Fibroblast of mammary gland (primary cell): ENCODE measurements around the gene MOB1B.
"Not testable (repeated sequence)": the region's sequence is repeated elsewhere in the genome, so short reads cannot be mapped to it uniquely, and the experiment has no call there.

Experiments
- DNase-seq: peaks from one replicate; pipeline ENCODE4 v3.0.0-alpha.2; 2010; ENCODE audit warnings: low read depth
- H3K4me3 ChIP-seq: 2 replicates; pipeline ENCODE4 v1.5.1; 2011; ENCODE audit warnings: low read depth, mild to moderate bottlenecking, low read length, moderate library complexity; ENCODE audit not compliant: control insufficient read depth
- TF ChIP-seq, protein P1 (sequence below): conservative IDR thresholded peaks from 2 replicates; pipeline ENCODE4 v1.5.1; 2011; ENCODE audit warnings: low read depth, low read length, inconsistent platforms; ENCODE audit not compliant: control insufficient read depth, insufficient read depth

MOB1B gene

DNA sequence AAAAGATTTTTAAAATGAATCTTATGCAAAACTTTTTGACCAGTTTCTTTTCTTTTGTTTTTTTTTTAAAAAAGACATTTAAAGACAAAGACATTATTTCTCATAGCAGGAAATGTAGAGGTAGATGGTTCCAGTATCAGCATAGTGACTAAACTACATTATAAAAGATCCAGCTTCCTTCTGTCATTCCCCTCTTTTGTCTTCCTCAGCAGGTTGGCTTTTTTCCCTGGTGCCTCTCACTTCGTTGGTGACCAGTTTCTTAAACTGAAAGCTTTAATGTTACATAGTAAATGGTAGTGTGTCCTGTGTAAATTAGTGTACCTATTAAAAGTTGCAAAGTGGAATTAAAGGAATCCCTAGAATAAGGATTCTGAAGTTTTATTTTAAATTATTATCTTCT is 127.3 kb downstream of the MOB1B start:
- no peak overlapping the region for H3K4me3 ChIP-seq
- DNase-seq, result no peak
- TF ChIP-seq, protein P1, sequence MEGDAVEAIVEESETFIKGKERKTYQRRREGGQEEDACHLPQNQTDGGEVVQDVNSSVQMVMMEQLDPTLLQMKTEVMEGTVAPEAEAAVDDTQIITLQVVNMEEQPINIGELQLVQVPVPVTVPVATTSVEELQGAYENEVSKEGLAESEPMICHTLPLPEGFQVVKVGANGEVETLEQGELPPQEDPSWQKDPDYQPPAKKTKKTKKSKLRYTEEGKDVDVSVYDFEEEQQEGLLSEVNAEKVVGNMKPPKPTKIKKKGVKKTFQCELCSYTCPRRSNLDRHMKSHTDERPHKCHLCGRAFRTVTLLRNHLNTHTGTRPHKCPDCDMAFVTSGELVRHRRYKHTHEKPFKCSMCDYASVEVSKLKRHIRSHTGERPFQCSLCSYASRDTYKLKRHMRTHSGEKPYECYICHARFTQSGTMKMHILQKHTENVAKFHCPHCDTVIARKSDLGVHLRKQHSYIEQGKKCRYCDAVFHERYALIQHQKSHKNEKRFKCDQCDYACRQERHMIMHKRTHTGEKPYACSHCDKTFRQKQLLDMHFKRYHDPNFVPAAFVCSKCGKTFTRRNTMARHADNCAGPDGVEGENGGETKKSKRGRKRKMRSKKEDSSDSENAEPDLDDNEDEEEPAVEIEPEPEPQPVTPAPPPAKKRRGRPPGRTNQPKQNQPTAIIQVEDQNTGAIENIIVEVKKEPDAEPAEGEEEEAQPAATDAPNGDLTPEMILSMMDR, result no peak

DNA sequence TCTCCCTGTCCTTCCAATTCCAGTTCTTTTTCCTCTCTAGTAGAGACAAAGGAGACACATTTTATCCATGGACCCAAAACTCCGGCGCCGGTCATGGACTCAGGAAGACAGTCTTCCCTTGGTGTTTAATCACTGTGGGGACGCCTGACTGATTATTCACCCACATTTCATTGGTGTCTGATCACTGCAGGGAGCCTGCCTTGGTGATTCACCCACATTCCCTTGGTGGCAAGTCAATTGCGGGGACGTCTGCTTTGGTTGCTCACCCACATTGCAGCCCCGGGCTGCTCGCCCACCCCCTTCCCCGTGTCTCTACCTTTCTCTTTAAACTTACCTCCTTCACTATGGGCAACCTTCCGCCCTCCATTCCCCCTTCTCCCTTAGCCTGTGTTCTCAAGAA is 129.9 kb downstream of the MOB1B start:
- not testable (repeated sequence) for H3K4me3 ChIP-seq
- peak; percentile 67 for DNase-seq
